Endothelial cell of umbilical vein (primary cell): ENCODE data around the gene C17orf75.
"Not testable (repeated sequence)": the region's sequence is repeated elsewhere in the genome, so short reads cannot be mapped to it uniquely, and the experiment has no call there.

Source experiments
- CTCF ChIP-seq, 2 donors: IDR thresholded peaks; 1 replicate in 1 of 2; 2 replicates in 1 of 2; pipeline ENCODE4 v1.5.1; 2011; ENCODE audit warnings: low read length in 2 of 2, mild to moderate bottlenecking in 2 of 2, moderate library complexity in 2 of 2, control low read depth in 1 of 2, inconsistent platforms in 1 of 2, low read depth in 1 of 2; ENCODE audit not compliant: insufficient read depth in 1 of 2; ENCODE audit errors: extremely low read depth in 1 of 2
- EZH2 ChIP-seq: IDR thresholded peaks from 2 replicates; pipeline ENCODE4 v1.6.1; 2012; ENCODE audit warnings: borderline replicate concordance, low read depth, mild to moderate bottlenecking, moderate library complexity, low read length, inconsistent platforms; ENCODE audit not compliant: severe bottlenecking
- GATA2 ChIP-seq: IDR thresholded peaks from 2 replicates; pipeline ENCODE4 v1.7.0; 2011; ENCODE audit warnings: low read depth, mild to moderate bottlenecking, moderate library complexity, mixed read lengths, low read length; ENCODE audit not compliant: insufficient read length, insufficient read depth
- JUN ChIP-seq: IDR thresholded peaks from 2 replicates; pipeline ENCODE4 v1.6.1; 2011; ENCODE audit warnings: borderline replicate concordance, low read depth; ENCODE audit not compliant: insufficient read length, insufficient read depth
- MAX ChIP-seq: IDR thresholded peaks from 2 replicates; pipeline ENCODE4 v1.6.1; 2011; ENCODE audit not compliant: insufficient read depth, insufficient read length
- POLR2A ChIP-seq: IDR thresholded peaks from 2 replicates; pipeline ENCODE4 v1.6.1; 2012; ENCODE audit warnings: low read depth, mild to moderate bottlenecking, control low read depth, low read length
- POLR2AphosphoS5 ChIP-seq: IDR thresholded peaks from 2 replicates; pipeline ENCODE4 v1.6.1; 2012; ENCODE audit warnings: low read depth, mild to moderate bottlenecking, control low read depth, low read length, moderate library complexity; ENCODE audit not compliant: insufficient read depth

GRCh38 chr17:32352734-32353133 is 10.8 kb upstream of the C17orf75 start:
- TF ChIP-seq MAX; POLR2A; CTCF (IDR thresholded peaks at IDR 0.05; ENCODE audit: extremely low read depth in 1 of 2, insufficient read depth in 1 of 2, low read depth in 1 of 2, low read length in 2 of 2); EZH2; POLR2AphosphoS5; JUN; GATA2: not testable (repeated sequence)
